Stimulated activated CD4-positive, alpha-beta T cell treated with anti-CD3 and anti-CD28 coated beads, TNF-alpha, amount 100 ng/mL, for 4 hours (primary cell): ENCODE results near the gene PSG1.
A peak's percentile ranks its signal among the peaks of the same experiment; 100 is the strongest.
"Not testable (repeated sequence)": the region's sequence is repeated elsewhere in the genome, so short reads cannot be mapped to it uniquely, and the experiment has no call there.

Experiments
- DNase-seq, 3 experiments: peaks; one replicate each; pipeline ENCODE4 v3.0.0-alpha.2; 2020; ENCODE audit warnings: low read depth in 3 of 3

The PSG1 gene

GRCh38 chr19:42879613-42880012 is at the start of gene PSG1:
TSS of gene PSG1 (minus strand) at chr19:42879713. CDS start at chr19:42879581, 132 bp downstream.
- DNase-seq, result no peak

DNA sequence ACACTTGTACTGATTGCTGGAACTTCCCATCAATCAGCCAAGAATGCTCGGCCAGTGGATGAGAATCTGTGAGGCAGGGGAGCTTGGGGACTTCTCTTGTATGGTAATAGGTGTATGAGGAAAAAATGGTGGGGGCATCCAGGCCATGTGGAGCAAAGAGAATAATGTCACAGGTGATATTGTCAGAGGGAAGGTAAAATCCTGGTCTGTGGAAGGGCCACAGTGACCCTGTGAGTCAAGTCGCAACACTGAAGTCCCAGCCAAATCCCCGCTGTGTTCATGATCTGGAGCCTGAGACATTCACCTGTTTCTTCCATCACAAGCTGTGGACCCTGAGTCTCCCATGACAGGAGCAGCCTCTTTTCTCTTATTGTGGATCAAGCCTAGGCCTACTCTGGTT is 49.4 kb upstream of the PSG1 start:
- no peak for DNase-seq

- DNase-seq, result no peak
Measured at GRCh38 chr19:42926781-42927180, 47.3 kb upstream of the PSG1 start.

DNA sequence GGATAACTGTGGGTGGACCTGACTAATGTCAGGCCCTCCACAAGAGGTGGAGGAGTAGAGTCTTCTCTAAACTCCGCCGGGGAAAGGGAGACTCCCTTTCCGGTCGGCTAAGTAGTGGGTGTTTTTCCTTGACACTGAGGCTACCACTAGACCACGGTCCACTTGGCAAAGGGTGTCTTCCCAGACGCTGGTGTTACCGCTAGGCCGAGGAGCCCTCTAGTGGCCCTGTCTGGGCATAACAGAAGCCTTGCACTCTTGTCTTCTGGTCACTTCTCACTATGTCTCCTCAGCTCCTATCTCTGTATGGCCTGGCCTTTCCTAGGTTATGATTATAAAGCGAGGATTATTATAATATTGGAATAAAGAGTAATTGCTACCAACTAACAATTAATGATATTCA is 43.6 kb upstream of the PSG1 start:
- peak in 1 of 3 experiments; percentile 3 for DNase-seq

DNA sequence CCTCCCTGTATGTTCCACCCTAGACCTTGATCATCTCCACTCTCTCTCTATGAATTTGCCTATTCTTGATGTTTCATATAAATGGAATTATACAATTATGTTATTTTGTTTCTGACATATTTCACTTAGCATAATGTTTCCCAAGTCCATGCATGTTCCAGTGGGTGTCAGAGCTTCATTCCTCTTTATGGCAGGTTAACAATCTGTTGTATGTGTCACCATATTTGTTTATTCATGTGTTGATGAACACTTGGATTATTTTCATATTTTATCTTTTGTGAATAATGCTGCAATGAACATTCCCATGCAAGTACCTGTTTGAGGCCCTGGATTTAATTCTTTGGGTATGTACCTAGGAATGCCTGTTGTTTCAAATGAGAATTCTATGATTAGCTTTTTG is 41.5 kb upstream of the PSG1 start:
- DNase-seq, result not testable (repeated sequence)

- no peak for DNase-seq
Measured at GRCh38 chr19:42919757-42920079, 40.2 kb upstream of the PSG1 start.

DNA sequence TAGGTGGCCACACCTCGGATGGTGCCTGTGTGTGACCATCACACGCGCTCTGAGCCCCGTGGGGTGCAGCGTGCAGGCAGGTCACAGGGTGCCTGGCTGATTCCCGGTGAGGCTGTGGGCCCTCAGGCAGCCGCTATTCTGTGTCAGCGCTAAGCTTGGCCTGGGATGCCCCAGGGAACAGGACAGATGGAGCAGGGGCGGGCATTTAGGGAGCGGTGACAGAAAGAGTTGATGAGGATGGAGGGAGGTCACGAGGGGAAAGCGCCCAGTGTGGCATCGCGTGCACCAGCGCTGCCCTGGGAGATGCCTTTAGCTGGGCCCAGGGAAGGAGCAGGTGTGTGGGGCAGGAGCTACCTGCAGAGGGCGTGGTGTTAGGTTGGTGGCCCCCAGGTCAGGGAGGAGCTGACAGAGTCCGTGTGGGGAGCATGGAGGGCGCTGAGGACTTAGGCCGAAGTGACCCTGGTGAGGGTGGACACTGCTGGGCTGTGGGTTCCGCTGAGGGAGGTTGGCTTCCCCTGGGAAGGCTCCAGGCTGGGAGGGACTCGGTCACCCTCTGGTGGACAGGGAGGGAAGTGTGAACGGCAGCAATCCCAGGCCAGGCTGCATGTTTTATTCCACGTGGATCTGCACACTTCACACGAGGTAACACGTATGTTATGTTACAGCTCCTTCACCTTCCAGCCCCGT is 39.7 kb upstream of the PSG1 start:
- not testable (repeated sequence) for DNase-seq

DNA sequence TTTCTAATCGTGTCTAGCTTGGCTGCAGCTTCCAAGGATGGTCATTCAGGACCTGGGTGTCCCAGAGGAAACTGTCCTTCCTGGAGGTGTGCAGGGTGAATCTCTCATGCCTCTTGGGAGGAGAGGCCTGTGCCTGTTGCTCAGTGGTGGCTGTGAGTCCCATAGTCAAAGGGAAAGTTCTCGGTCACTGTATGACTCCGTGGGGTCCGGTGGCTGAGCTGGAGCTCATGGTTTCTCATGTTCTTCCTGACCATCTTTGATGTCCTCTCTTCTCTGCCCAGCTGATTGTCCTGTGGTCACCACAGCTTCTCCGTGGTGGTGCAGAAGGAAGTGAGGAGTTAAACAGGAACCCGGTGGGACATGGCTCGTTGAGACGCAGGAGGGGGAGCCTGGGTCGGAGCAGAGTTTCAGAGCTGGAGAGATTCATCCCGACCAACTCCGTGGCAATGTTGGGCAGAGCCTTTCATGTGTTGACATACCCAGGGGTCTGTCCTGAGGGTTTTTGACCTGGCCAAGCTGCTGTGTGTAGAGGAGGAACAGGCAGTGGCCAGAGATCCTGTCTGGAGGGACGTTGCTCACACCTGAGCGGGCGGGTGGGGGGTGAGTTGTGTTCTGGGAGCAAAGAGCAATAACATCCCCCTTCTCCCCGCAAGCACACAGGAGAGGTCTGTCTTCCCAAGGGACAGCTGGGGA is 39.0 kb upstream of the PSG1 start:
- DNase-seq, result not testable (repeated sequence)

DNA sequence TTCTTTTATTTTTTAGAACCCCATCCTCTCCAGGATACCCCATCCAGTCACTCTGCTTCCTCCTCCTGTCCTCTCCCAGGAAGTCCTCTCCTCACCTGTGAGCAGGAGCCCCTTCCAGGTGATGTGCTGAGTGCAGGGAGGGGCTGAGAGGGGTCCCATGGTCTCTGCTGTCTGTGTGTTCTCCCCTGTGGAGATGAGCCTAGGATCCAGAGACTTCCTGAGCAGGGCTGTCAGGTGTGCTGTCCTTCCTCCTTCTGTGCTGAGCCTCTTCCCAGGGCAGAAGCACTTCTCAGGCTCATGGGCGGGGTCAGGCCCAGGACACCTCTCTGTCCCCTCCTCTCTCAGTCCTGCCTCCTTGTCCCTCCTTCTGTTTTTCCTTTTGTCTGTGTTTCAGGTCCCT is 38.1 kb upstream of the PSG1 start, which contains the start of gene PSG6:
PSG6 (minus strand) TSS at position 261 of the 400 bp plus-strand sequence; CDS start at position 159, 102 bp downstream.
- DNase-seq, result not testable (repeated sequence)

- not testable (repeated sequence) for DNase-seq
Measured at GRCh38 chr19:42916931-42917330, 37.4 kb upstream of the PSG1 start.

DNA sequence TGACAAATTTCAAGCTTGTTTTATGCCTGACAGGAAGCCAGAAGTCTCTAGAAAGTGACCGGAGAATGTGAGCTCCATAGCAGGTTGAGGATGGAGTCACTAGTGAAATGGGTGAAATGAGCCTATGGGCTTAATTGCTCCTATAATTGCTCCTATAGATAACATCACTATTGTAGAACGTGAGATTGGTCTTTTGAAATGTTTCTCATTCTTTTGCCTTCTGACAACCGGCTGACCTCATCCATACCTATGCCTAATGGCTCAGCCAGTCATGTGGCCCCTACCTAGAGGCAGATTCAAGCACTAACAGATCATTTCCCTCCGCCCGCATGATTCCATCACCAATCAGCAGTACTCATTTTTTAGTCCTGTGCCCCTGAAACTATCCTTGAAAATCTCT is 34.0 kb upstream of the PSG1 start:
- not testable (repeated sequence) for DNase-seq

GRCh38 chr19:42912941-42913340 is 33.4 kb upstream of the PSG1 start:
- not testable (repeated sequence) for DNase-seq

GRCh38 chr19:42911731-42912130 is 32.2 kb upstream of the PSG1 start:
- DNase-seq, result not testable (repeated sequence)

DNA sequence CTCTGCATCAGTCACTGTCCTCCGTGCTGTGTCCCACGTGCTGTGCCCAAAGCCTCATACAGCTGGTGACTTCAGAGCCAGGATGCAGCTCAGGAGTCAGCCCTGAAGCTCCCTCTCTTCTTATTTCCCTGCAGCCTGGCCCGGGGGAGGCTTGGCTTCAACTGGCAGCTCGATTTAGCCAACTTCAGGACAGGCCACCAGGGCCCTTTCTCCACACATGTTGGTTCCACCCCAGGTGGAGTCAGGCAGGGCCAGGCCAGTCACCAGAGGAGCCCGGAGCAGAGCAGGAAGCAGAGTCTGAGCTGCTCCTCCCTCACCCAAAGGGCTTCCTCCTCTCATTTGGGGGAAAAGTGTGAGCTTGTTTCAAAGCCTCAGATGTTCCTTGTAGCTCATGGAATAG is 26.6 kb upstream of the PSG1 start:
- DNase-seq, result not testable (repeated sequence)

DNA sequence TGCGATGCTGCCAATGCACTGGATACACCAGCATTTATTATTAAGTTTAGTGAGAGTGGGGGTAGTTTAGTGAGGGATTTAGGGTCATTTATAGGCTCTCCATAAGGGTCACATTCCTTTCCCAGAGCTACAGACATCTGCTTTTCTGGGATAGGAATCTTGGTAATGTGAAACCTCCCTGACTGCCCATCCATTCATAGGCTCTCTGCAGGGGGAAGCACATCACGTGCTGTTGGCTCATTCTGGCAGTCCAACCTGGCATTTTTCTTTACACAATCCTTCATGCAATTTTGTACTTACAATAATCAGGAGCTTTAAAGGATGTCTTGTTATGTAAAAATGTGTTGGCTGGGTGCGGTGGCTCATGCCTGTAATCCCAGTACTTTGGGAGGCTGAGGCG is 21.0 kb upstream of the PSG1 start:
- not testable (repeated sequence) for DNase-seq

DNA sequence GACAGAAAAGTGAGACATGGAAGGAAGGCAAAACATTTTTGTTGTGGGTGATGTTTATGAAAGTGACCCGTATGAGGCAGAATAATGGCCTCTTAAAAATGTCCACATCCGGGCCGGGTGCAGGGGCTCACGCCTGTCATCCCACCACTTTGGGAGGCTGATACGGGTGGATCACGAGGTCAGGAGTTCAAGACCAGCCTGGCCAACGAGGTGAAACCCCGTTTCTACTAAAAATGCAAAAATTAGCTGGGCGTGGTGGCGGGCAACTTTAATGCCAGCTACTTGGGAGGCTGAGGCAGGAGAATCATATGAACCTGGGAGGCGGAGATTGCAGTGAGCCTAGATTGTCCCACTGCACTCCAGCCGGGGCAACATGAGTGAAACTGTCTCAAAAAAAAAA is 20.2 kb upstream of the PSG1 start:
- DNase-seq, result not testable (repeated sequence)

DNA sequence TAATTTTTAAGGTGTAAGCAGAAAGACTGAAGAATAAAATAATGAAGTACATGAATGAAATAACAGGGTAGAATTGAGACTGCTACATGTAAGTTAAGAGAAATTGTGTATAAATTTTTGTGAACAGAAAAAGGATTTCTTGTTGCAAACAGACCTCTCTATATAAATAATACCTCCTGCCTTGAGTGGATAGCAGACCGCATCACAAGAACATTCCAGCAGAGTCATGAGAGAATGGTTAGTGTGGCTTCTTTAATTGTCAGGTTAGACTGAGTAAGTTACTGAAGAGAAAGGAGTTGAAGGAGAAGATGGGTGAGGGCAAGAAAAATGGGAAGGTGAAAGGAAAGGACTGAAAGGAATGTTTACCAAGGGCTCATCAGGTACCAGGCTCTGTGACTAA is 19.6 kb upstream of the PSG1 start:
- not testable (repeated sequence) for DNase-seq

DNA sequence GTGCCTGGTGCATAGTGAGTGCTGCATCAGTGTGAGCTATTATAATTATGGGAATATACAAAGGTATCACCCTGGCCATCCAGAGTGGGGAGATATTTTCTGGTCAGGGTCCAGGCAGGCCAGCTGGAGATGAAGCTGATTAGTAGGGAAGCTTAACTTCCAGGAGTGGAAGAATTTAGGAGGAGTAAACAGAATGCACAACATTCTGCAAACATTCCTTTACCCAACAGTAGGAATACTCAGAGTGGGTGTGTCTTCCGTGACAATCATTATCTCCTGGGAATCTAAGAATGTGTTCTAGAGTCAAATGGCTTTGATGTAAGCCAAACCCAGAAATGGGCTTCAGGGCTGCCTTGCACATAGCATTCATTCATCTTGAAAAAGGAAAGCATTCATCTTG is 19.1 kb upstream of the PSG1 start:
- not testable (repeated sequence) for DNase-seq

GRCh38 chr19:42897729-42898128 is 18.2 kb upstream of the PSG1 start:
- DNase-seq, result not testable (repeated sequence)

GRCh38 chr19:42890446-42890845 is 10.9 kb upstream of the PSG1 start:
- DNase-seq, result not testable (repeated sequence)

GRCh38 chr19:42887876-42888445 is 8.4 kb upstream of the PSG1 start:
- not testable (repeated sequence) for DNase-seq

DNA sequence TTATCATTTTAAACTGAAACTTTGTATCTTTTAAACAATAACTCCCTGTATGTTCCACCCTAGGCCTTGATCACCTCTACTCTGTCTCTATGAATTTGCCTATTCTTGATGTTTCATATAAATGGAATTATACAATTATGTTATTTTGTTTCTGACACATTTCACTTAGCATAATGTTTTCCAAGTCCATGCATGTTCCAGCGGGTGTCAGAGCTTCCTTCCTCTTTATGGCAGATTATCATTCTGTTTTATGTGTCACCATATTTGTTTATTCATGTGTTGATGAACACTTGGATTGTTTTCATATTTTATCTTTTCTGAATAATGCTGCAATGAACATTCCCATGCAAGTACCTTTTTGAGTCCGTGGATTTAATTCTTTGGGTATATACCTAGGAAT is 3.2 kb upstream of the PSG1 start:
- not testable (repeated sequence) for DNase-seq

DNA sequence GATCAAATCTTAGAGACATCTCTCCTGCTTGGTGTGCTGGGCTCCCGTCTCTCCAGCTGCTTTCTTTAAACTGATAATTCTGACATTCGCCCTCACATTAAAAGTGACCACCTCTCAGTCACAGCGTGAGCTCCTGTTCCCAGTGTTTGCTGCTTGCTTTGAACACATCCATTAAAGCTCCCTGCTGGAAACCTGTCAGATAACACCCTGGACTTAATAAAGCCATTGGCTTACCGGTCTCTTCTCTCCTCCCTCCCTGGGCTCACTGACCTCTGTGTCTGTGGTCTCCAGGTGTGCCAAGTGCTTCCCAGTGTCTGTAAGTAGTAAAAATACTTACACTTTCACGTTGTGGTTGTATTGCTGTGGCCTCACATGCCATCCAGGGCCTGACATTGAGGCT is 2.5 kb upstream of the PSG1 start:
- not testable (repeated sequence) for DNase-seq
